Ishikawa (cell line): ENCODE data around the gene UBA1.

Experiments
- EP300 ChIP-seq: IDR thresholded peaks from 2 replicates; pipeline ENCODE4 v1.6.1; 2012; ENCODE audit warnings: borderline replicate concordance
- FOXM1 ChIP-seq: IDR thresholded peaks from 2 replicates; pipeline ENCODE4 v1.6.1; 2012; ENCODE audit warnings: low read depth, borderline replicate concordance
- MAX ChIP-seq: IDR thresholded peaks from 2 replicates; pipeline ENCODE4 v1.6.1; 2012
- RAD21 ChIP-seq: IDR thresholded peaks from 2 replicates; pipeline ENCODE4 v1.6.1; 2012; ENCODE audit warnings: low read depth
- TAF1 ChIP-seq: IDR thresholded peaks from 2 replicates; pipeline ENCODE4 v1.6.1; 2012; ENCODE audit warnings: low read depth, mild to moderate bottlenecking
- YY1 ChIP-seq: IDR thresholded peaks from 2 replicates; pipeline ENCODE4 v1.6.1; 2012; ENCODE audit warnings: low read depth
- ZBTB7A ChIP-seq: IDR thresholded peaks from 2 replicates; pipeline ENCODE4 v1.6.1; 2012; ENCODE audit warnings: low read depth
- TF ChIP-seq, protein P1 (sequence below): IDR thresholded peaks from 2 replicates; pipeline ENCODE4 v1.6.1; 2012; ENCODE audit warnings: low read depth, mild to moderate bottlenecking
- TF ChIP-seq, protein P2 (sequence below): IDR thresholded peaks from 2 replicates; pipeline ENCODE4 v1.6.1; 2012

DNA sequence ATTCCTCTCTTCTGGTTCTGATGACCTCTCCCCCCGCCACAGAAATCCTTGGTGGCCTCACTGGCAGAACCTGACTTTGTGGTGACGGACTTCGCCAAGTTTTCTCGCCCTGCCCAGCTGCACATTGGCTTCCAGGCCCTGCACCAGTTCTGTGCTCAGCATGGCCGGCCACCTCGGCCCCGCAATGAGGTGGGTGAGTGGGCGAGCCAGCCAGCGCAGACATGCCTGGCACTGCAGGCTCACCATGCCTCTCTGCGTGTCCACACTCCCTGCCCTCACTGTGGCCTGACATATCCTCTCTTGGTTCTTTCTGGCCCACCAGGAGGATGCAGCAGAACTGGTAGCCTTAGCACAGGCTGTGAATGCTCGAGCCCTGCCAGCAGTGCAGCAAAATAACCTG, 8.7 kb downstream of the UBA1 start:
- no peak for TF ChIP-seq MAX
- TF ChIP-seq, protein P1, sequence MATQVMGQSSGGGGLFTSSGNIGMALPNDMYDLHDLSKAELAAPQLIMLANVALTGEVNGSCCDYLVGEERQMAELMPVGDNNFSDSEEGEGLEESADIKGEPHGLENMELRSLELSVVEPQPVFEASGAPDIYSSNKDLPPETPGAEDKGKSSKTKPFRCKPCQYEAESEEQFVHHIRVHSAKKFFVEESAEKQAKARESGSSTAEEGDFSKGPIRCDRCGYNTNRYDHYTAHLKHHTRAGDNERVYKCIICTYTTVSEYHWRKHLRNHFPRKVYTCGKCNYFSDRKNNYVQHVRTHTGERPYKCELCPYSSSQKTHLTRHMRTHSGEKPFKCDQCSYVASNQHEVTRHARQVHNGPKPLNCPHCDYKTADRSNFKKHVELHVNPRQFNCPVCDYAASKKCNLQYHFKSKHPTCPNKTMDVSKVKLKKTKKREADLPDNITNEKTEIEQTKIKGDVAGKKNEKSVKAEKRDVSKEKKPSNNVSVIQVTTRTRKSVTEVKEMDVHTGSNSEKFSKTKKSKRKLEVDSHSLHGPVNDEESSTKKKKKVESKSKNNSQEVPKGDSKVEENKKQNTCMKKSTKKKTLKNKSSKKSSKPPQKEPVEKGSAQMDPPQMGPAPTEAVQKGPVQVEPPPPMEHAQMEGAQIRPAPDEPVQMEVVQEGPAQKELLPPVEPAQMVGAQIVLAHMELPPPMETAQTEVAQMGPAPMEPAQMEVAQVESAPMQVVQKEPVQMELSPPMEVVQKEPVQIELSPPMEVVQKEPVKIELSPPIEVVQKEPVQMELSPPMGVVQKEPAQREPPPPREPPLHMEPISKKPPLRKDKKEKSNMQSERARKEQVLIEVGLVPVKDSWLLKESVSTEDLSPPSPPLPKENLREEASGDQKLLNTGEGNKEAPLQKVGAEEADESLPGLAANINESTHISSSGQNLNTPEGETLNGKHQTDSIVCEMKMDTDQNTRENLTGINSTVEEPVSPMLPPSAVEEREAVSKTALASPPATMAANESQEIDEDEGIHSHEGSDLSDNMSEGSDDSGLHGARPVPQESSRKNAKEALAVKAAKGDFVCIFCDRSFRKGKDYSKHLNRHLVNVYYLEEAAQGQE, result no peak
- no peak for TF ChIP-seq EP300
- TF ChIP-seq YY1, result no peak
- no peak for TF ChIP-seq ZBTB7A
- TF ChIP-seq RAD21, result no peak
- no peak for TF ChIP-seq TAF1
- TF ChIP-seq, protein P2, sequence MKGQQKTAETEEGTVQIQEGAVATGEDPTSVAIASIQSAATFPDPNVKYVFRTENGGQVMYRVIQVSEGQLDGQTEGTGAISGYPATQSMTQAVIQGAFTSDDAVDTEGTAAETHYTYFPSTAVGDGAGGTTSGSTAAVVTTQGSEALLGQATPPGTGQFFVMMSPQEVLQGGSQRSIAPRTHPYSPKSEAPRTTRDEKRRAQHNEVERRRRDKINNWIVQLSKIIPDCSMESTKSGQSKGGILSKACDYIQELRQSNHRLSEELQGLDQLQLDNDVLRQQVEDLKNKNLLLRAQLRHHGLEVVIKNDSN, result no peak
- no peak for TF ChIP-seq FOXM1
